Colonic mucosa (tissue), 4 donors: ENCODE results near the gene BMPER. TPM values are rescaled to one million over a fixed set of nuclear protein-coding genes. Genes with fewer than 3 reads are reported as not detected.

Experiments
- DNase-seq: peaks from one replicate; pipeline ENCODE4 v3.0.0-alpha.2; 2020
- H3K27ac ChIP-seq: fragments of 200-600 bp; one replicate; pipeline ENCODE4 v1.8.0; 2021
- H3K27me3 ChIP-seq: fragments of 200-600 bp; one replicate; pipeline ENCODE4 v1.8.0; 2021
- H3K36me3 ChIP-seq: fragments of 200-600 bp; one replicate; pipeline ENCODE4 v1.8.0; 2021
- H3K4me1 ChIP-seq: fragments of 200-600 bp; one replicate; pipeline ENCODE4 v1.8.0; 2021; ENCODE audit warnings: mild to moderate bottlenecking
- H3K4me3 ChIP-seq: fragments of 200-600 bp; one replicate; pipeline ENCODE4 v1.8.0; 2021
- H3K9ac ChIP-seq, 2 donors: one replicate each; pipeline ENCODE4 v1.7.0; 2013; ENCODE audit warnings: control low read depth in 2 of 2, low read depth in 2 of 2, low read length in 2 of 2
- H3K9me3 ChIP-seq: fragments of 200-600 bp; one replicate; pipeline ENCODE4 v1.8.0; 2021
- CTCF ChIP-seq: fragments of 200-600 bp; IDR thresholded peaks from one replicate; pipeline ENCODE4 v1.8.0; 2022; ENCODE audit warnings: antibody characterized with exemption, mild to moderate bottlenecking
- intact Hi-C: fragments of 100-400 bp; cut with DNase I; formaldehyde crosslinking; loops from one replicate; pipeline ENCODE4 v1.14.1; 2022
- total RNA-seq, 2 donors: library from RNA; stranded (reverse); fragmentation: NEBNext Ultra II Directional in 1 of 2; extraction: Animal tissue kit (Norgen Biotek cat#: 25700) in 1 of 2; gene quantifications; one replicate each; pipeline ENCODE4 v1.2.1, GENCODE V29; 2021
- donor health status: healthy.
- donor health status: DM: no; HTN: no; CAD: no.
- donor health status: DM: no; HTN: no; CAD: no.

Gene BMPER
- total RNA-seq, 2 donors from 2014 or later, result 0.85 to 1.3 TPM

GRCh38 chr7:33986951-33987947 lies 81.9 kb downstream of the BMPER start:
- no peak for TF ChIP-seq CTCF
- no peak overlapping the region for H3K4me3 ChIP-seq
- H3K9me3 ChIP-seq, result no peaks in the 10 kb centered on the region
- H3K36me3 ChIP-seq, result no peaks in the 10 kb centered on the region
- H3K4me1 ChIP-seq, result no peaks in the 10 kb centered on the region
- H3K9ac ChIP-seq, result no peak overlapping the region
- H3K27ac ChIP-seq, result no peak overlapping the region
- no peak for DNase-seq
- intact Hi-C loops, result no loop called here
- no peaks in the 10 kb centered on the region for H3K27me3 ChIP-seq

- Histone ChIP-seq H3K4me1 (no peaks in the 10 kb centered on the region), H3K9me3 (no peaks in the 10 kb centered on the region), H3K9ac (no peak overlapping the region), H3K36me3 (no peaks in the 10 kb centered on the region), H3K27ac (no peak overlapping the region), H3K4me3 (no peak overlapping the region), H3K27me3 (no peaks in the 10 kb centered on the region)
- DNase-seq, result no peak
- intact Hi-C loops, result no loop called here
- no peak for TF ChIP-seq CTCF
These were observed 91.6 kb downstream of the BMPER start for GRCh38 chr7:33996899-33997298.

- no peak for DNase-seq
- Histone ChIP-seq H3K27me3 (no peaks in the 10 kb centered on the region), H3K9me3 (no peaks in the 10 kb centered on the region), H3K4me3 (no peak overlapping the region), H3K27ac (no peak overlapping the region), H3K36me3 (no peaks in the 10 kb centered on the region), H3K4me1 (no peaks in the 10 kb centered on the region), H3K9ac (no peak overlapping the region)
- no peak for TF ChIP-seq CTCF
- intact Hi-C loops, result no loop called here
These were observed 93.1 kb downstream of the BMPER start for GRCh38 chr7:33998476-33998875.

- intact Hi-C loops, result no loop called here
- no peaks in the 10 kb centered on the region for H3K36me3 ChIP-seq
- no peaks in the 10 kb centered on the region for H3K27me3 ChIP-seq
- no peak for TF ChIP-seq CTCF
- no peaks in the 10 kb centered on the region for H3K9me3 ChIP-seq
- DNase-seq, result no peak
- H3K27ac ChIP-seq, result no peak overlapping the region
- H3K4me3 ChIP-seq, result no peak overlapping the region
- H3K9ac ChIP-seq, result no peak overlapping the region
- H3K4me1 ChIP-seq, result no peaks in the 10 kb centered on the region
These were observed 105.8 kb downstream of the BMPER start for GRCh38 chr7:34011017-34011695.

- Histone ChIP-seq H3K27ac (no peak overlapping the region), H3K4me3 (no peak overlapping the region), H3K27me3 (no peaks in the 10 kb centered on the region), H3K9ac (no peak overlapping the region), H3K9me3 (no peaks in the 10 kb centered on the region), H3K4me1 (no peaks in the 10 kb centered on the region), H3K36me3 (no peaks in the 10 kb centered on the region)
- intact Hi-C loops, result no loop called here
- DNase-seq, result no peak
- TF ChIP-seq CTCF, result no peak
These were observed 106.4 kb downstream of the BMPER start for GRCh38 chr7:34011696-34012095.
